ENCODE data around the gene MKNK2.

The MKNK2 gene

DNA sequence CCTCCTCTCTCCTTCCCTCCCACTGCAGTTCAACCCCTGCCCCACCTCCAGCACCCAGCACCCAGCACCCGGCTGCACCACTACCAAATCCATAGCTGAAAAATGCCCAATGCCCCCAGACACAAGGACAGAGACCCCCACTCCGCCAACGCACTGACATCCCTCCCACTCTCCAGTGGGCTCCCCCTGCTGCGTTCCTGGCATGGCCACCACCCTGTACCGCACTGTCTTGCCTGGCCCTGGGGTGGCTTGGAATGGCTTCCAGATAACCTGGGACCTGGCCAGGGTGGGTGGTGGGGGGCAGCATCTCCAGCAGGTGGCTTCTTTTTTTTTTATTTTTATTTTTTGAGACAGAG is 5.8 kb upstream of the MKNK2 start:
- no peak for DNase-seq

DNA sequence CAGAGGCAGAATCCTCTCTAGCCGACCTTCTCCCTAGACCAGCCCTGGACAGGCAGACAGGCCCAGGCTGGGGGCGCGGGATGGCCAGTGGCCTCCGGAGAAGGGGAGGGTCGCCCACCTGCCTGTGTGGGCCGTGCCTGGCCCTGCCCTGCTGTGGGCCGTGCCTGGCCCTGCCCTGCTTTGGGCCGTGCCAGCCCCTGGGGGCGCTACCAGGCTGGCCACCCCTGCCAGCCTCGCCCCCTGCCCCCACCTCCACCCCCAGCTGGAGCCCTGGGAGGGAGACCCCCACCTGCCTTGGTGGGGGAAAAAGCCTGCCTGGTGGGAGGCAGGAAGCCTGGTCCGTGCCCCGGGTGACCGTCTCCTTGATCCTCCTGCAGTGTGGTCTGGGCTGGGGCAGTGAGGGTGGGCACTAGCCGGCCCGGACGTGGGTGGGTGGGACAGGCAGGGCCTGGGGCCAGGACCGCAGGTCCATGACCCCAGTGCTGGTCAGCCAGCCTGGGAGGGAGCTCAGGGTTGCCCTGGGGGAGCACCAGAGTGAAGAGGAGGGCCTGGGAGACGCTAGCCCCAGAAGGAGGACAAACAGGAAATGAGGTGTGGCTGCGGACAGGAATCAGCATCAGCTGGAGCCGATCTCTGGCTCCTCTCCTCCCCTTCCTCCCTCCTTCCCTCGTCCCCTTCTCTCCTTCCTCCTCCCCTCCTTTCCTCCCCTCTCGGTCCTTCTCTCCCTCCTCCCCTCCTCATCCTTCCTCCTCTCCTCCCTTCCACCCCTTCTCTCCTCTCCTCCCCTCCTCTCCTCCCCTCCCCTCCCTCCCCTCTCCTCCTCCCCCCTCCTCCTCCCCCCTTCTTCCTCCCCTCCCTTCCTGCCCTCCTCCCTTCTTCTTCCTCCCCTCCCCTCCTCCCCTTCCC is 5.1 kb upstream of the MKNK2 start:
- DNase-seq = peak; percentile 55

DNA sequence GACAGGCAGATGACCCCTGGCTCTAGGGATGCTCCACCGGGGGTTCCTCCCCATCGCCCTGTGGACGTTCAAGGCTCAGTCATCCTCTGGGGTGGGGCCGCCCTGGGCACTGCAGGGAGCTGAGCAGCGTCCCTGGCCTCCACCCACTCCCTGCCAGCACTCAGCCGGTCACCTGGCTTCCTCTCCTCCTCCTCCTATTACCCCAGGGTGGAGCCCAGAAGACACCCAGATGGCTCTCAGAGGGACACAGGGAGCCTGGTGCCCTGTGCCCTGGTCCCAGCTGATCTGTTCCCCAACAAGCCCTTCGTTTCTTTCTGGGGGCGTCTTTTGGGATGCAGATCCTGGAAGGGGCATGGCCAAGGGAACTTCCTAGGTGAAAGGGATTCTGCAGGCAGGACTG is 3.7 kb upstream of the MKNK2 start:
- DNase-seq = no peak

DNA sequence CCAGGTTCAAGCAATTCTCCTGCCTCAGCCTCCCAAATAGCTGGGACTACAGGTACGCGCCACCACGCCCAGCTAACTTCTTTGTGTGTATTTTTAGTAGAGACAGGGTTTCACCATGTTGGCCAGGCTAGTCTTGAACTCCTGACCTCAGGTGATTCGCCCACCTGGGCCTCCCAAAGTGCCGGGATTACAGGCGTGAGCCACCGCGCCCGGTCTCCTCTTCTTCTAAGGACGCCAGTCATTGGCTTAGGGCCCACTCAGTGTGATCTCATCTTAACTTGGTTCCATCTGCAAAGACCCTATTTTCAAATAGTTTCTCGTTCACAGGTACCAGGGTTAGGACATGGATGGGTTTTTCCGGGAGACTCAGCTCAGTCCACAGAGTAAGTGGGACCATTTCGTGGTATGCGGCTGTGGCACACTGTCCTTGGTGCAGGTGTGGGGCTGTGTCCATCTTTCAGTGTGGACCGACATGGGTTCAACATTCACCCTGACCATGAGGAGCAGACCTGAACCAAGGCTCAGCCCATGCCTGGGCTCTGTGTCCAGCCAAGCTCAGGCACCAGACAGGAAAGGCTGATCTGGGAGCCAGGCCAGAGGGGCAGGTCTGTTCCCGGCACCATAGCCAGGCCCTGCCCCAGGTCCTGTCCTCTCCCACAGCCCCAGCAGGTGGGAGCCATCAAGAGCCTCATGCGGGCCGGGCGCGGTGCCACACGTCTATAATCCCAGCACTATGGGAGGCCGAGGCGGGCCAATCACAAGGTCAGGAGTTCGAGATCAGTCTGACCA is 2.8 kb upstream of the MKNK2 start:
- DNase-seq = no peak

DNA sequence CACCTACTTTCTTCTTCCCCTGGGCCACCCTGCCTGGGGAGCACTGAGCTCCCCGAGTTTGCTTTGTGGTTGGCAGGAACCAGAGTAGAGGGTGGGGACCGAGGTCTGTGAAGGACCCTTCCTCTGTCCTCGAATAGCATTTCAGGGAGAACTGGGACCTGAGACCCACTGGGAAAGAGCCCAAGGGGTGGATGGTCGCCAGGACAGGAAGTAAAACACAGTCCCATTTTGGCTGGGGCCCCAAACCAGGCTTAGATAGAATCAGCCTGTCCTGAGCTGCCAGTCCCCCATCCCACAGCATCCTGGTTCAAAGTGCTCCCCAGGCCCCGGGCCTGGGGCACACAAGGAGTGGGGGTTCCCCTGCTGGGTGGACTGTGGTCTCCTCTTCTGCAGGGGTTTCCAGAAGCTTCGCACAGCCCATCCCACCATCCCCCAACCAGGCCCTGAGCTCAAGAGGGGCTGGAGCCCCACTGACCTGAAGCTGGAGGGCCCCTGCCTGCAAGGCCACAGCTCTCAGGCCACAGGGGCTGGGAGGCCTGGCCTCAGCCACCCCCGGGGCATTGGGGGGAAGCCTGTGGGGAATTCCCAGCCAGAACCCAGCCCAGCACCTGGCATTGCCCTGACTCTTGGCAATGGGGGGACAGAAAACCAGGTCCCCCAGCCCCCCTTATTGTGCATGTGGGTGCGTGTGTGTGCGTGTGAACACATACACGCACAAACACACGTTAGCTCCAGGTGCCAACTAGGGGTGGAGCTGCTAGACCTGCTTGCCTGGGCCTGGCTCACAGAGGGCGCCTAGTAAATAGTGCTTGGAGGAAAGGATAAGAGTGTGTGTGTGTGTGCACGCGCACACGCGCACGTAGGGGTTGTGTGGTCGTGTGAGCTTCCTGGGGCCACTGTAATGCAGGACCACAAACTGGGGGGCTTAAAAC is 995 bp upstream of the MKNK2 start:
- DNase-seq = peak; percentile 79

DNA sequence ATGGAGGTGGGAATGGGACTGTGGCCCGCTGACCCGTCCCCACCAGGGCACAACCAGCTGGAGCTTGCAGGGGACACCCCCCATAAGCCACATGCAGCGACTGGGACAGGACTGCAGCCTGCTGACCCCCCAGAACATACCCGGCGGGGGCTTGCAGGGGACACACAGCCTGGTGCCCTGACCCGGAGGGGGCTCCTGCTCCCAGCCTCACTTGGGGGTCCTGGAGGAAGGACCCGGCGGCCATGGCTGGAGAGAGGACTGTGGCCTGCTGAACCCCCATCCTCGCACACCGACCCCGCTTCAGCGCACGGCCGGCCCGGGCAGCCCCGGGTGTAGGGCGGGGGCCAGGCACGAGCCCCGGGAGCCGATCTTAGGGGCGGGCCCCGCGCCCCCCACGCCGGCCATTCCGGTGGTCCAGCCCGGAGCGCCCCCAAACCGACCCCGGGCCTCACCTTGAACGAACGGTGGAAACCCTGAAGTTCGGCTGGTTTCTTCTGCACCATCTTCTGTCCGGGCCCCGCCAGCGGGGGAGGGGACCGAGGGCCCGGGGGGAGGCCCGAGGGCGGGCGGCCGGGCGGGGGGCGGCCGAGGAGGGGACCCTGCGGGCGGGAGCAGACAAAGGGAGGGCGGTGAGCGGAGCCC is 574 bp downstream of the MKNK2 start:
- DNase-seq = no peak

DNA sequence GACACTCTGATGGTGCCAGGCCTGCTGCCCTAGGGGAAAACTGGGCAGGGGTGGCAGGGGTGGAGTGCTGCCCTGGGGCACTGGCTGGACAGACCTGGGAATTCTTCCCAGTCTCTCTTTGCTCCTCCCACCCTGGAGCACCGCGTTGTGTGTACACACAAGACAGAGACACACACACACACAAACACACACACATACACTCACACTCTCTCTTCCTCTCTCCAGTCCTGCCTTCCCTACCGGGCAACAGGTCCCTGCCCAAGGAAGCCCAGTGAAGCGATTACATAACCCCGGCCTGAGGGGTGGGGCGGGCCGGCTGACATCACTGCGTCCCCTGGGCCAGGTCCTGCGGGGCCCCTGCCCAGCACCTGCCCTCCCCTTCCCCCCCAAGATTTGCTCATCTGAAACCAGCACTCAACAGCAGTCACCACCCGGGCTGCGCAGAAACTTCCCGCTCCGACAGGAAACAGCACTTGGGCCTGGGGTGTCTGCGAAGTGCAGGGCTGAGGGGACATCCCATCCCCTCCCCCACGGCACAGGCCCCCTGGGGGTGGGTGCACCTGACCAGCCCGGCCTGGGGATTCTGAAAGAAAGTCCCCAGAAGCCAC is 1.2 kb downstream of the MKNK2 start:
- DNase-seq = peak; percentile 74

DNA sequence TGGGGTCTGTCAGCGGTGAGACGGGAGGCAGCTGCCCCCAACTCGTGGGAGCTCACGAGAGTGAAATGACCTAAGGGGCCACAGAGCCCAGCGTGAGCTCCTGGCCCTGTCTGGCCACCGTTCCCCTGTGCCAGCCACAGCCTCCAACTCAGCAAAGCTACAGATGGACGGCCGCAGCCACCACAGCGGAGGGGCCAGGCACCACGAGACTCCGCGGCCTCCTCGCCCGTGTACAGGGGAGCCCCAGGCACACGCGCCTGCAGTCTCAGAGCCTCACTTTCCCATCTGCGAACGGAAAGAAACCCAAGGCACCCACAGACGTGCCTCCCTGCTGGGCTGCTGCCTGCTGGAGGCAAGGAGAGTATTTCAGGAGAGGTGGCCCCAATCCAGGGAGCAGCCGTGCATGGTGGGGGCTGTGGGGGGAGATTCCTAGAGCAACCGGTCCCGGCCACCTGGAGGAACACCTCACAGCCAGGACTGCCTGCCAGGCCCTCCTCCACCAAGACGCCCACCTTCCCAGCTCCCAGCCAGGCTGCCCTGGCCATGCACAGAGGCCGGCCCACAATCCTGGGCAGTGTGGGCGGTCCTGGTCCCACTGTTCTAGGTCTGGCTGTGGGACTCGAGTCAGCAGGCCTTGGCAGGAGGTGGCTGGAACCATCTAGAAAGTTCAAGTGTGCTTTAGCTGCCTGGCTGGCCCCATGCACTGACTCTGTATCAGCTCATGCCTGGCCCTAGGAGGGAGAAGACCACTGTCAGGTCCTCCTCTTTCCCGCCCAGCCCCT is 1.9 kb downstream of the MKNK2 start:
- no peak for DNase-seq

DNA sequence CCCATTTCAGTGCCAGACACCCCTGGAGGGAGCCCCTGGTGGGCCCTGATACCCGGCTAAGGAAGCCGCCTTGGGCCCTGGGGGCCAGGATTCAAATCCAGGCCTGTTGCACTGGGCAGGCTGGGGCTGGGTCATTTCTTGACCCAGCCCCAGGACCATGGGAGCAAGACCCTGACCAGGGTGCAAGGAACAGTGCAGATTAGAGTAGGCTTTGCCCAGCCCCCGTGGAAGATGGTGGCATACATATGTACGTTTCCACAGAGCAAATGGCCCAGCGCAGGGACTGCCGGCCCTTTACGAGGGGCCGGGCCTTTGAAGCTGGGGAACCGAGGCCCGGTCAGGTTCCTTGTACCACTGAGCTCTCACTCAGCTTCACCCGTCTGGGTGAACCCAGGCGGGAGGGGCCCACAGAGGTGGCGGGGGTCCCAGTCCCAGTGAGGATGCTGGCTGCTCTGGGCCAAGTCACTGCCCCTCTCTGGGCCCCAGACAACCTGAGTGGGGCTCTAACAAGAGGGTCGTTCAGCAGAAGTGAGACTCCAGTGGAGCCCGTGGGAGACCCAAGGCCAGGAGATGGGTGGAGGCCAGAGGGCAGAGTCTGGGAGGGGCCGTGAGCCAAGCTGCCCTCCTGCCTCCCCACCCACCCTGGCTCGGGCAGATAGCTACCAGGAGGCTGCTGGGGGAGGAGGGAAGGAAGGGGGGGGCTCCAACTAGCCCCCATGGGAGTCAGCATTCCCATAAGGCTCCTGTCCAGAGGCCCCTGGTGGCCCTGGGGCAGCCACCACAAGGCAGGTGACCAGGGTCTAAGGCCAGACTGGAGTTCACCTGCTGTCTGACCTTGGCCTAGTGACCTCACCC is 2.7 kb downstream of the MKNK2 start:
- DNase-seq = no peak

DNA sequence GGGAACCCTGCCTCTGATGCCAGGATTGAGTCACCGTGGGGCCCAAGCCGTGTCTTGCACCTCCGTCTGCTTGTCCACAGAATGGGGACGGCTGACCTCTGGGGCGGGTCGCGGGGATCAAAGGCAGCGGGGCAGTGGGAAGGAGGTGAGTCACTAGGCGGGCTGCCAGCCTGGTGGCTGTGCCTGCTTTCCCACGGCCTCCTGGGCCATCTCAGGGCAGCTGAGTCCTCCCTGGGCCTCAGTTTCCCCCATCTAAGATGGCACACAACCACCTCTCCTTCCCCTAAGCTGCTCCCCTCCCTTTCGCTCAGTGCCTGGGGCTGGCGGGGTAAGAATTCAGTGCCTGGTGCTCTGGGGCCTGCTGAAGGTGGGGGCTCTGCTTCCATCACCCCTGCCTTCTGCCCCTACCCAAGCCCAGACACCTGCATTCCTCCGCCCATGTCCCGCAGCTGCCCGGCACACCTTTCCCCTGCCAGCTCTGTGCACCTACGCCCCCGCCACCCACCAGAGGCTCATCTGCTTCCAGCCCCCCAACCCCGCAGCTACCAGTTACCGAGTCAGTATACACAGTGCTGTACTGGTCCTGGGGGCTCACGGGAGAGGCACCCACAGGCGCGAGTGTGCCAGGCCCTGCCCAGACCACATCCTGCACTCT is 3.5 kb downstream of the MKNK2 start:
- DNase-seq = no peak

DNA sequence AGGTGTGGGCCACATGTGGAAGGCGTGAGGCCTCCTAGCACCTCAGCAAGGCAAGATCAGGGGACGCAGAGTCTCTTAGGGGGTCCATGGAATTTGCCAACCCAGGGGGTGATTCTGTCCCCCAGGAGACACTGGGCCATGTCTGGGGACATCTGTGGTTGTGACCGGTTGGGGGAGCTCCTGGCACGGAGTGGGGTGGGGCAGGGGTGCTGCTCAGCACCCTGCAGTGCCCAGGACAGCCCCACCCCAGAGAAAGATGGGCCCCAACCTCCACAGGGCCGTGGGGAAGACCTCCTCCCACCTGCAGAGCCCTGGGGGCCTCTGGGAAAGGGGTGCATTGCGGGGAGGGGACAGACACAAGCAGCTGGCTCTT is 4.0 kb downstream of the MKNK2 start:
- DNase-seq = no peak

DNA sequence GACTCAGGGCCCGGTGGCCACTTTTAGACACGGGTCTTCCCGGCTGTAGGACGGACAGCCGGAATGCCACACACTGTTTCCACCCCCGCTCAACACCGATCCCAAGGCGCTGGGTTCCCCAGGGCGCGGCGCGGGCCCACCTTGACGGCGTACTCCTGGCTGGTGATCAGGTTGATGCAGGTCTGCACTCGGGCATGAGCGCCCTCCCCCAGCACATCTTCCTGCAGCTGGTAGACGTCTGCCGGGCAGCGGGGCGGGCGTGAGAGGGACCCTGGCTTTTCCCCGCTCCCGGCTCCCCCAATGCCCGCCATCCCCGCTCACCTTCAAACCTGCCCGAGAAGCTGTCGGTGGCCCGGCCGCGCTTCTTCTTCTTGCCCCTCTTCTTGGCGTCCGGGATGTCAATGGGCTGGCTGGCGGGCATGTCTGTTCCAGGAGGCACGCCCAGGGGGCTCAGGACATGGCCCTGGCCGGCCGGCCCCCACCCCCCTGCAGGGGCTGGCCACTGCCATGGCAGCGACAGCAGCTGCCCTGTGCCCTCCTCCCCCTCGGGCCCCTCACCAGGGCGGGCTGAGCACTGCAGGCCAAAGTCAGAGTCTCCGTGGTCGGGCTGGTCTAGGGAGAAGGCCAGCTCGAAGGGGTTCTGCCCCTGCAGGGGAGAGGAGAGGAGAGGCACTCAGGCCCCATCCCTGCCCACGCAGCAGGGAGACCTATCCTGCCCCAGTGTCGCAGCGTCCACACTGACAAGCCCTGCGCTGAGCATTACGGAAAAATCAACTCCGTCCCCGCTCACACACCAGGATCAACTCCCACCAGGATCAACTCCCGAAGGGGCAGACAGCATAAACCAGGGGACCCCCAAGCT is 4.8 kb downstream of the MKNK2 start:
- DNase-seq = no peak

DNA sequence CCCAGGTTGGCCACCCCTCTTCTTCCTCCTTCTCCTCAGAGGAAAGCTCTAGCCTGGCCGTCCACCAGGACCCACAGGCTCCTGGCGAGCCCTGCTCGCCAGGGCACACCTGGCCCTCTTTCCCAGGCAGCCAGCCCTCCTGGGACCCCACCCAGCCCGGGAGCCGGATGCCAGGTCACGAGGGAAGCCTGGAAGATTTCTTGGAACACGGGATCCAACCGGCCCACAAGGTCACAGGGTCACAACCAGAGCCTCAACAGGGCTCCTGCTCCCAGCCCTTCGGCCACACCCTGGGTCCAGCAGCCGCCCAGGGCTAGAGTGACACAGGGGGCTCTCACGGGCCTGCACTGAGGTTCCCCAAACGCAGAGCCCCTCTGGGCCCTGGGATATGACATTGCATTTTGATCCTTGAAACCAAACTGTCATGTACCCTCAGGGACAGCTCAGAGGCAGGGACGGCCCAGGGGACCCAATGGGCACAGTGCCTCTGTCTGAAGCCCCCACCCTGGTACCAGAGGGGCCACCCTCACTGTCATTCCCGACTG is 5.5 kb downstream of the MKNK2 start:
- no peak for DNase-seq

DNA sequence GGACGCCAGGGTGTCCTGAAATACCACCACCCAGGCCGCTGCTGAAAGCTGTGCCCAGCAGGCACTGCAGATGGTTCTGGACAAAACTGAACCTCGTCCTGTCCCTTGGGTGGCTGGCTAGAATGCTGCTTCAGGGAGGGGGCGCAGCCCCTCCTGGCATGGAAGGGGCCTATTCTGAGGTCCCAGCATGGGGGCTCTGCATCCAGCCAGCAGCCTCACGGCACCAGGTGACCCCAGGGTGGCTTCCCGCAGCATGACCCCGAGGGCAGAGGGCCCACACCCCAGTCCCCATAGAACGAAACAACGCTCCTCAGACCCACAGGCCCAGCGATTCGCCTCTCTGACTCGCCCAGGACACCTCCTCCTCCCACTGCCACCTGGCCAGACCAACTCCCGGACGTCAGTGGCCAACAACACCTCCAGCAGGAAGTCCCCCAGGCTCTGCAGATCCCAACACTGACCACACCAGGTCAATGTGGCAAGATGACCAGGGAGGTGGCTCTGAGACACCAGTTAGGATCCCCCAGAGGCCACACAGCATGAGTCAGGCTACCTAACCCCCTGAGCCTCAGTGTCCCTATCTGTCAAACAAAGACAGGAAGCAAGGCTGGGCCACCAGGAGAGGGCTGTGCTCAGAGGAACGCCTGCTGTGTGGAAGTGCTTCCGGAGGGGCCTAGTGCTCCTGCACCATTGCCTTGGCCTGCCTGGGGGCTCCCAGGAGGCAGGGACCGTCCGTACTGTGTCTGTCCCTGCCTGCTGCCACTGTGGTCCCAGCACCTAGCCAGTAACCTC is 6.1 kb downstream of the MKNK2 start:
- DNase-seq = no peak

DNA sequence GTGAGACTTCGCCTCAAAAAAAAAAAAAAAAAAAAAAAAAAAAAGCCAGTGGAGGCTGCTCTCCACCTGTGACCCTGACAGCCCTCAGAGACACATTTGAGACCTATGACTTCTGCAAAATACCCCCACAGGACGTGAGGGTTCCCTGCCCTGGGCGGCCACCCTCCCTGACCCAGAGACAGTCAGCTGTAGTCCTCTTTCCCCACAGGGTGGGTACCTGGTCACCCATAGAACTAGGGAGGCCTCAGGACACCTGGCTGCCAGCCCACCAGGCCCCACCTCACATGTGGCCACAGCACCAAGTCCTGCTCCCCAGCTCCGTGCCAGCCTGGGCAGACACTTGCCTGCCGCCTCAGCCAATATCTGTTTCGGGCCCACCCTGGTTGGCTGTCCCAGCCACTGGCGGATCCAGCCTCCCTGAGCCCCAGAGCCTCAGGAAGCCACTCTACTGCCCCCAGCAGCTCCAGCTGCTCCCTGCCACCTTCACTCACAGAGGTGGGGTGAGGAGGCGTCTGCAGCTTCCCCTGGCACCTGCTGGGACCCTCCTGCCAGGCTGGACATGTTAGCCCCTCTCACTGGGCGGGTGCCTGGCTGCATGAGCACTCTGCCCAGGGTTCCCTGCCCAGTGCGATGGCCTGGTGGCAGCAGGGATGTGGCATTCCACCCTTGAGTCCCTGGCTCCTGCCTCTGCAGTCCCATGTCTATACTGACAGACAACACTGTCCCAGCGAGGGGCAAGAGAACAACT is 6.9 kb downstream of the MKNK2 start:
- no peak for DNase-seq

DNA sequence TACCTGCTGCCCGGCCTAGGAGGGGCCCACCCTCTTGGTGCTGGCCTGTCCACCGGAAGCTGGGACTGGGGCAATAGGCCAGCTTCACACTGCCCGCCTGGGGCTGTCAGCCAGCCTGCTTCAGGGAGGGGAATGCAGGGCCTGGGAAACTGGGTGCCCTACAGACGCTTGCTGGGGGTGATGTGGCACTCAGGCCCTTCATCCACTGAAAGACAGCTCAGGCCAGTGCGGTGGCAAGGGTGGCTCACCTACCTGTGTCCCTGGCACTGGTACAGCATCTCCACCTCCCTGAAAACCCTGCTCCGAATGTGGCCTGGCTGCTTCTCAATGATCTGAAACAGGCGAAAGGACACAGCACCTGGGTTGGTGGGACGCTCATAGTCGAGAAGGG is 7.8 kb downstream of the MKNK2 start:
- DNase-seq = no peak
